Measurements from ENCODE around the gene ETV3L. TPM values are rescaled to one million over a fixed set of nuclear protein-coding genes. Genes with fewer than 3 reads are reported as not detected.

Gene ETV3L
- total and polyA plus RNA-seq, 2 donors from 2014 or later = not detected

- no peak for TF ChIP-seq CTCF (IDR thresholded peaks at IDR 0.05; ENCODE audit: borderline replicate concordance, extremely low read depth, insufficient read depth)
- no peak for DNase-seq
- H3K4me3 ChIP-seq (ENCODE audit: low read length in 3 of 3) = no peak overlapping the region
These were observed 16.5 kb upstream of the ETV3L start for GRCh38 chr1:157115851-157116736.

GRCh38 chr1:157115429-157115838 lies 15.8 kb upstream of the ETV3L start:
- Histone ChIP-seq H3K27me3 (ENCODE audit: control insufficient read depth, insufficient read depth, low read length) (no peaks in the 10 kb centered on the region), H3K27ac (ENCODE audit: low read depth in 2 of 2, low read length in 2 of 2) (no peak overlapping the region), H3K36me3 (ENCODE audit: control insufficient read depth in 2 of 3, insufficient read depth in 3 of 3, low read length in 3 of 3) (no peaks in the 10 kb centered on the region), H3K9me3 (ENCODE audit: control insufficient read depth in 2 of 3, insufficient read depth in 1 of 3, low read length in 3 of 3) (no peaks in the 10 kb centered on the region), H3K4me1 (ENCODE audit: control insufficient read depth in 2 of 3, insufficient read depth in 2 of 3, low read depth in 1 of 3, low read length in 3 of 3) (no peaks in the 10 kb centered on the region), H3K9ac (ENCODE audit: low read length in 3 of 3) (no peak overlapping the region), H3K4me3 (ENCODE audit: low read length in 3 of 3) (no peak overlapping the region)
- intact Hi-C loops (cut with DNase I) = no loop called here
- FAIRE-seq (no peak), DNase-seq (no peak)
- TF ChIP-seq CTCF (IDR thresholded peaks at IDR 0.05; ENCODE audit: borderline replicate concordance, extremely low read depth, insufficient read depth) = no peak

More at GRCh38 chr1:157115851-157116736, 16.5 kb upstream of the ETV3L start:
- Histone ChIP-seq H3K9ac (ENCODE audit: low read length in 3 of 3) (no peak overlapping the region), H3K27me3 (ENCODE audit: control insufficient read depth, insufficient read depth, low read length) (no peaks in the 10 kb centered on the region), H3K36me3 (ENCODE audit: control insufficient read depth in 2 of 3, insufficient read depth in 3 of 3, low read length in 3 of 3) (no peaks in the 10 kb centered on the region), H3K9me3 (ENCODE audit: control insufficient read depth in 2 of 3, insufficient read depth in 1 of 3, low read length in 3 of 3) (no peaks in the 10 kb centered on the region), H3K27ac (ENCODE audit: low read depth in 2 of 2, low read length in 2 of 2) (no peak overlapping the region), H3K4me1 (ENCODE audit: control insufficient read depth in 2 of 3, insufficient read depth in 2 of 3, low read depth in 1 of 3, low read length in 3 of 3) (no peaks in the 10 kb centered on the region)
- intact Hi-C loops (cut with DNase I) = no loop called here
- no peak for FAIRE-seq

GRCh38 chr1:157114183-157115121 lies 14.8 kb upstream of the ETV3L start:
- no peaks in the 10 kb centered on the region for H3K27me3 ChIP-seq (ENCODE audit: control insufficient read depth, insufficient read depth, low read length)
- DNase-seq = no peak
- intact Hi-C loops (cut with DNase I) = no loop called here

More at GRCh38 chr1:157114183-157115121, 14.8 kb upstream of the ETV3L start:
- no peaks in the 10 kb centered on the region for H3K36me3 ChIP-seq (ENCODE audit: control insufficient read depth in 2 of 3, insufficient read depth in 3 of 3, low read length in 3 of 3)
- FAIRE-seq = no peak
- no peak overlapping the region for H3K27ac ChIP-seq (ENCODE audit: low read depth in 2 of 2, low read length in 2 of 2)
- TF ChIP-seq CTCF (IDR thresholded peaks at IDR 0.05; ENCODE audit: borderline replicate concordance, extremely low read depth, insufficient read depth) = no peak
- no peaks in the 10 kb centered on the region for H3K9me3 ChIP-seq (ENCODE audit: control insufficient read depth in 2 of 3, insufficient read depth in 1 of 3, low read length in 3 of 3)
- no peaks in the 10 kb centered on the region for H3K4me1 ChIP-seq (ENCODE audit: control insufficient read depth in 2 of 3, insufficient read depth in 2 of 3, low read depth in 1 of 3, low read length in 3 of 3)
- no peak overlapping the region for H3K9ac ChIP-seq (ENCODE audit: low read length in 3 of 3)
- no peak overlapping the region for H3K4me3 ChIP-seq (ENCODE audit: low read length in 3 of 3)

Measured in kidney (tissue), 14 donors.